ENCODE data around the gene DDX10. TPM values are rescaled to one million over a fixed set of nuclear protein-coding genes. Genes with fewer than 3 reads are reported as not detected.
"Not testable (repeated sequence)": the region's sequence is repeated elsewhere in the genome, so short reads cannot be mapped to it uniquely, and the experiment has no call there.

The DDX10 gene
- total RNA-seq, 2 donors from 2014 or later, result 15.7 to 17.1 TPM

DNA sequence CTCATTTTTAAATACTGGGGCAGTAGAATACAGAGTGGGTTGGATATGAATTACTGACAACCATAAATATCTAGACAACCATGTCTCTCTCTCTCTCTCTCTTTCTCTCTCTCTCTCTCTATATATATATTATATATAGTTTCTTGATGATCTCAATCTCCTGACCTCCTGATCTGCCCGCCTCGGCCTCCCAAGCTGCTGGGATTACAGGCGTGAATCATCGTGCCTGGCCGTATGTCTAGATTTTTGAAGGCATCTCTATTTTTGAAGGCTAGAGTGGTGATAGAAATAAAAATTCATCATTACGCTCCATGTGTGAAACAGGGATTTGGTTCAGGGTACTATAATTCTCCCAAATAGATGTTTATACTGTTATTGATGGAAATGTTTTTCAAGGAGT, 84.1 kb downstream of the DDX10 start:
- intact Hi-C loops (cut with DNase I, micrococcal nuclease), result no loop called here
- ATAC-seq (no peak), DNase-seq (no peak)

DNA sequence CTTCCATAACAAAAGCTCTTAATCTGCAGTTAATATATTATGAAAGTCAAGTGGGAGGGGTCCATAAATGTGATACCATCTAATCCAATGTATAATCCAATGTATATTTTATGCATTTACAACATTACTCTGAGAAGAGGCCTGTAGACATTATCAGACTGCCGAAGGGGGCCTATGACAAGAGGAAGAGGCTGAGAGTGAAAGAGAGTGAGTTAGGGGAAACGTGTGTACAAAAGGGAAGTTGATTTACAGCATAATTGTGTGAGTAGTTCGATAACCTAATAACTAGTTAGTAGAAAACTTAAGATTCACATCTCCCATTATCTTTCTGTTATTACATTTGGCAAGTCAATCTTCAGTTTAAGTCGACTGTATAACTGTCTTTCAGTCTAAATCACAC, 86.6 kb downstream of the DDX10 start:
- intact Hi-C loops (cut with DNase I, micrococcal nuclease), result no loop called here
- no peak for DNase-seq
- ATAC-seq, result no peak

DNA sequence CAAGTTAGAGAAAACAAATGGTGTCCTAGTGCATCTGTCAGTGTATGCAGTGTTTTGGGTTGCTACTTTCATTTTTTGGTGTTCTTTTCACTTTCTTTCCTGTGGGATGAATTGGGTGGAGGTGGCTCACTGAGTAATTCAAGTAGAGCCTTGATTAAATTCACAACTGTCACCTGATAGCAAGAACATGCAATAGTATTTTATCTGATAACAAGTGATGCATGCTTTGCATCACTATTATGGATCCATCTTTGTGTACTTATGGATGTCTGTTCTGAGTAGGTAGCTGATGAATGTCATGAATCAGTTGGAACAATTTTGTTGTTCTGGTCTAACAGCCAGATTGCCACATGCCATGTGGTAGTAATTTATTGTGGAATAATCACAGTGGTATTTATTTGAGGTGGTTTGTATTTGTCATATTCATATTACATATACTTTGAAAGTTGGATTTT, 87.5 kb downstream of the DDX10 start:
- intact Hi-C loops (cut with DNase I, micrococcal nuclease), result no loop called here
- DNase-seq (no peak), ATAC-seq (no peak)

DNA sequence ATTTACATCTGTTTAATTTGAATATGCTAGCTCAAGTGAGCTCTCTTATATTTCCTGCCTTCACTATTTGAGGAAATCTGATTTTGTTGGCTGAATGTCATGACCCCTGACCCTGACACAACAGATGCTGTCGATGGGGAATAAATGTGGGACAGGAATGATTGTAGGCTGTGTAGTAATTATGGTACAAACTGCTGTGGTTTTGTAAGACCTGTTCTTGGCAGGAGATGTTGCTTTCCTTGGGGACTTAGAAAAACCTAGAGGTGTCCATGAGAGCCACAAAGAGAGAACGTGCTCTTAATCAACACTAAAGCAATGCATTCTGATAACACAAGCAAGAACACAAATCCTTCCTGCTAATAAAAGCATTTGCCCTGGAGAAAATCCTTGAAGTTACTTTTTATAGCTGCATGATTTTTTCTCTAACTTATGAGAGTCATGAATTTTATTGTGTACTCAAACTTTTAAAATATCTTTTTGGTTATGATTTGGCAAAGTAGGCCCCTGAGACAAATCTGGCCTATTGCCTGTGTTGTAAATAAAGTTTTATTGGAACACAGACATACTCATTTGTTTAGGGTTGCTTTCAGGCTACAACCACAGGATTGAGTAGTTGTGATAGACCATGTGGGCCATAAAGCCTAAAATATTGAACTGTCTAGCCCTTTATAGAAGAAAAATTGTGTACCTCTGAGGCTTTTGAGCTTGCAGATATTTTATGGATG, 90.2 kb downstream of the DDX10 start:
- ATAC-seq, result no peak
- intact Hi-C loops (cut with DNase I, micrococcal nuclease), result no loop called here
- no peak for DNase-seq

DNA sequence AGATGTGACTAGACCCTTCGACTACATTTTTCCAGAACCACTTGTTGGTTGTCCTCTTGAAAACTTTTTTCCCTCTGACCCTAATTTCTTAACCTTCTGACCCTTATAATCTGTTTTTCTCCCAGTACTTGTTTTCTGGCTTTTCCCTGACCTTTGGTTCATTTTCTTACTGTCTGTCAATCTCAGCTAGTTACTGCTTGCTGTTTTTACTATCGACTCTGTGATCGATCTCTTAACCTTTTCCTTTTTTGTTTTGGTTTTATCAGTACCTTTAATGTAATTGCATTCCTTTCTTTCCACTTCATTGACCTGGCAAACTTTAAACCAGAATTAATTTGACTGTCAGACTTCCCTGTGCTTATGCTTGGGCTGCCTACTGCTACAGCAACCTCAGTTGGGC, 92.8 kb downstream of the DDX10 start:
- DNase-seq, result no peak
- no peak for ATAC-seq
- intact Hi-C loops (cut with DNase I, micrococcal nuclease), result no loop called here

DNA sequence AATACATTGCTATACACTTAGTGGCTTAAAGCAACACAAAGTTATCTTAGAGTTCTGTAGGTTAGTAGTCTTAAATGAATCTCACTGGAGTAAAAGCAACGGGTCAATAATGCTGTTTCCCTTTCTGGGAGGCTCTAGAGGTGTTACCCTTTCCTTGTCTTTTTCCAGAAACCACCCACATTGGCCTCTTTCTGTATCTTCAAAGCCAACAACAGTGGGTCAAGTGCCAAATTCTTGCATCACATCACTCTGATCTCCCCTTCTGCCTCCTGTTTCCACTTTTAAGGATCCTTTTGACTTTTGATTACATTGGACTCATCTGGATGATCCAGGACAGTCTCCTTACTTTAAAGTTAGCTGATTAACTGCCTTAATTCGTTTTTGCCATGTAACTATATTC, 93.6 kb downstream of the DDX10 start:
- no peak for DNase-seq
- intact Hi-C loops (cut with DNase I, micrococcal nuclease), result no loop called here
- no peak for ATAC-seq

DNA sequence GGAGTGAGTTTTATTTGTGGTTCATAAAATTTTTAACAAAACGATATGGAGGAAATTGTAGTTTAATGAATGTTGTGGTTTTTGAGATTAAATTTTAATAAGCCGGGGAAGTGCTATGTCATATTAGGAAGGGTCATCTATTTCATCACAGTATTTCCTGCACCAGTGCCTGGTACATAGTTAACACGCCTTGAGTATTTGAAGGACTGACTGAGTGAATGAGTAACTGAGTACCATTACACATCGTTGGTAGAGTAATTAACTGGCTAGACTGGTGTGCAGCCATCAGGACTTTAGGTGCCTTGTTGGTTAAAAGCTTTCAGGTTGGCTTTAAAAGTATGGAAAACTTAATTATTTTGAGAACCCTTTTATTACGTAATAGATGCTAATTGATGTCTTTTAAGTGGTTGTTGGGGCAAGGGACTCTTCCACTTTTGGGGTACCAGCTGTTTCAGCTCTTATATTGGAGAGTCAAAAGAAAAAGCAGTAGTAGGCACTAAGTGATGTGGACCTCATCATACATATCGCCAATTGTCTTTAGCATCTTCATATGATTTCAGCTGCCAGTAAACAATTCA, 101.8 kb downstream of the DDX10 start:
- DNase-seq (no peak), ATAC-seq (no peak)
- intact Hi-C loops (cut with DNase I, micrococcal nuclease), result no loop called here

DNA sequence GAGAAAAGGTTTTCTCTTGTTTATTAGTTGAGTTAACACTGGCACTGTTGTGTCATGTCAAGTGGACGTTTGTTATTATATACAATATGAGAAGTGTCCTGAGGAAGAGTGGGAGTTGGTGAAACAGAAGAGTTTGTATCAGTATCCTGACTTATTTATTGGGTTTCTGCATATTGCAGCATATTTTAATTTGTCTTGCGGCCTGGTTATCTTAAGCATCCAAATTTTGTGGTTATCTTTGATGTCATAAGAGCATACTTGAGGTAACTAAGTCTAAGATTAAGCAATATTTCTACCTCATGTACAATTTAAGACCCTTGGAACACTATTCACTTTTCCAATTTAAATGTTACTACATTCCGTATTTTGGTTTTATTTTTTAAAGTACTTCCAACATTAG, 103.5 kb downstream of the DDX10 start:
- ATAC-seq (no peak), DNase-seq (no peak)
- intact Hi-C loops (cut with DNase I, micrococcal nuclease), result no loop called here

DNA sequence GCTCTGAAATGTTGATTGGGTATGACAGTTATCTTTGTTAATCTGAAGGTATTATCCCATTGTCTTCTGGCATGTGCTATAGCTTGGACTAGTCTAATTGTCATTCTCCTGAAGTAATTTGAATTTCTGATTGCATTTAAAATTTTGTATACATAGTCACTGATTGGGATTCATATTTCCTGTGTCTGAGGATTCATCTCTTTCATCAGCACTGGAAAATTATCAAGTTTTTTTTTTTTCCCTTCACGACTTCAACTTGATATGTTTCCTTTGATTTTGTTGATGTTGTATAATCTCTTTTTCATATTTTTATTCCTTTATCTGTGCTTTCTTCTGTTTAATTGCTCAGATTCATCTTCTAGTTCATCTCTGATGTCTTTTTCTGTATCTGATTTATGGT, 104.1 kb downstream of the DDX10 start:
- DNase-seq (no peak), ATAC-seq (no peak)
- intact Hi-C loops (cut with DNase I, micrococcal nuclease), result no loop called here

DNA sequence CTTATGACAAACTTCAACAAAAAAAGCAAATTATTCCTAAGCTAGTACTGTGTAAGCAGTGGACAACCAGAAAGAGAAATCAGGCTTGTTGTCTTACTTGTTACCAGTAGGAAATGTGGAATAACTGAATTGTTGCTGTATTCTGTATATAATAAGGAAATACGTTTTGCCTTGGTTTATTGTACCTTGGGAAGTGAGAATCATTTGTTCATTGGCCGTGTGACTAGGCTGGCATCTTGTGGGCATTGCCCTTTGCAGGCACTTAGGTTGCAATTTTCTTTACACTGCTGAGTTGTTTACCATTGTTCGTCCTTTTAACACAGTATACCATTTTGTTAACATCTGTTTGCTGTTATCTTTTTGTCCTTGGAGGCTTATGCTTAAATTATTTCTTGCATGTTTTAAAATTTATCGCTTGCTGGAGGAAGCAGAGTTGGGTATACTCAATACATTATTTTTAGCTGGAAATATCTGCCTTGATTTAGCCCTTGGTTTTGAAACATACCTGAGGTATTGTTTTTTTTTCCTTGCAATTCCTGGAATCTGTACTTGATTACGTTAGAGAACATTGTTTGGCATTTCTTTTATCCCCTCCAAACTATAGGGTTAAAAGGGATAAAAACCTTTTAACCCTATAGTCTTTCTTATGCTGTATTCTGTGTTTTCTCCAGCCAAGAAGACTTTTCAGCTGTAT, 109.3 kb downstream of the DDX10 start:
- DNase-seq, result no peak
- intact Hi-C loops (cut with DNase I, micrococcal nuclease), result no loop called here
- ATAC-seq, result peak; percentile 63

DNA sequence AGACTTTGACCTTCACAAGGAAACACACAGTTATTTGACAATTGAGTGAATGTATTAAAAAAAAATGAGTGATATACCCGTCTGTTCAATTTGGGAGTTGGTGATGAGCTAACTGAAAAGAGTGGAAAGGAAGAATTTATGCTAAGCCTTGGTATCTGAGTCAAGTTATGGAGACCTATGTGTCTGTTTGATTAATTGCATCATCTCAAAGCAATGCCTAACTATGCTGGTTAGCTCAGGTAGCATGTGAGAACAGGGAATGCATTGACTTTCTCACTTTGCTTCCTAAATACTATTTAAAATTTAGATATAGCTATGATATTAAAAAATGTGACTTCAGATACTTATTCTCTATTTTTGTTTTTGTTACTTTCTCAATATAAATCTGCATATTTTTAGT, 110.5 kb downstream of the DDX10 start:
- intact Hi-C loops (cut with DNase I, micrococcal nuclease), result no loop called here
- ATAC-seq (no peak), DNase-seq (no peak)

DNA sequence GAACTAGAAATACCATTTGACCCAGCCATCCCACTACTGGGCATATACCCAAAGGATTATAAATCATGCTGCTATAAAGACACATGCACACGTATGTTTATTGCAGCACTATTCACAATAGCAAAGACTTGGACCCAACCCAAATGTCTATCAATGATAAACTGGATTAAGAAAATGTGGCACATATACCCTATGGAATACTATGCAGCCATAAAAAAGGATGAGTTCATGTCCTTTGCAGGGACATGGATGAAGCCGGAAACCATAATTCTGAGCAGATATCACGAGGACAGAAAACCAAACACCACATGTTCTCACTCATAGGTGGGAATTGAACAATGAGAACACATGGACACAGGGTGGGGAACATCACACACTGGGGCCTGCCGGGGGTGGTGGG, 114.3 kb downstream of the DDX10 start:
- ATAC-seq; intact Hi-C loops (cut with DNase I, micrococcal nuclease); DNase-seq: not testable (repeated sequence)

DNA sequence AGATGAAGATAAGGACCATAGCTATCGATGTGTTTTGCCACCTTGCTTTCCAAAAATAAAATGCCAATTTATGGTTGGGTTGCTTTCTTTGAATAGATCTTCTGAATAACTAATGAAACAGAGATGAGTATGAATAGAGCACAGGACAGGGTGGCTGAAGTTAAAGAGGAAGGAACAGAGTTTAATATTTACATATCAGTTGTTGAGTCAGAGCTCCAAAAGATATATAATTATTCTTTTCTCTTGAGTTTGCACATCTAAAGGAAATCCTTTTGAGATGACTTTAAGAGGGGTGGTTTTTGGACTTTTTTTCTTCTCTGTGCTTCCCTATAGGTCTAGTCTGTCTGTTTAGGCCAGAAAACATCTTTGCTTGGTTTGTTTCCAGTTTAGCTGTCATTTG, 115.2 kb downstream of the DDX10 start:
- intact Hi-C loops (cut with DNase I, micrococcal nuclease), result no loop called here
- ATAC-seq (no peak), DNase-seq (no peak)

DNA sequence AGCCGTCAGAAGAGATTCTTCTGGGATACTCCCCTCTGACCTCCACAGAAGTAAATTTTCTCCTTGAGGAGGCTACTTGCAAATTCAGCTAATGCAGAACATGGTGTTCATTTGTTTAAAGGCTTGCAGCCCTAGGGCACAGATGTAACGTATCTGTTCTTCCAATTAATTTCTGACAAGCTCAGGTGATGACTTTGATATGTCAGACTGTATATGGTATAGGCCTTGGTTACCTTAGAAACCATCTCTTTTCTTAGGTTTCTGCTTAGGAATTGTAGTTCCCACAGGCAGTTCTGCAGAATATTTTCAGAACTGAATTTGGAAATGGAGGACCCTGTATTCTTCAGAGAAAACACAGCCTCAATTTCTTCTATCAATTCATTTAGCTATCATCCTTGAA, 117.1 kb downstream of the DDX10 start:
- intact Hi-C loops (cut with DNase I, micrococcal nuclease), result no loop called here
- no peak for ATAC-seq
- DNase-seq, result no peak

DNA sequence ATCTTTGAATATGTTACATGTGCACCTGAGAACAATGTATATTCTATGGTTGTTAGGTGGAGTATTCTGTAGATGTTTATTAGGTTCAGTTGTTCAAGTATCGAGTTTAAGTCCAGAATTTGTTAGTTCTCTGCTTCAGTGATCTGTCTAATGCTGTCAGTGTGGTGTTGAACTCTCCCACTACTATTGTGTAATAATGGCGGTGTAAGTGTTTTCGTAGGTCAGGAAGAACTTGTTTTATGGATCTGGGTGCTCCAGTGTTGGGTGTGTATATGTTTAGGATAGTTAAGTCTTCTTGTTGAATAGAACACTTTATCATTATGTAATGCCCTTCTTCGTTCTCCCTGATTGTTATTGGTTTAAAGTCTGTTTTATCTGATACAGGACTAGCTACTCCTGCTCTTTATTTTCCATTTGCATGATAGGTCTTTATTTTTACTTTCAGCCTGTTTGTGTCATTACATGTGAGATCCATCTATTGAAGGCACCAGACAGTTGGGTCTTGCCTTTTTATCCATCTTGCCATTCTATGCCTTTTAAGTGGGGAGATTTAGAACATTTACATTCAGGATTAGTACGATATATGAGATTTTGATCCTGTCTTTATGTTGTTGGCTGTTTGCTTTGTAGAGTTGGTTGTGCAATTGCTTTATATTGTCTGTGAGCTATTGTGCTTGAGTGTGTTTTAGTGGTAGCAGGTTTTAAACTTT, 121.6 kb downstream of the DDX10 start:
- intact Hi-C loops (cut with DNase I, micrococcal nuclease), result no loop called here
- no peak for DNase-seq
- peak; percentile 58 for ATAC-seq

DNA sequence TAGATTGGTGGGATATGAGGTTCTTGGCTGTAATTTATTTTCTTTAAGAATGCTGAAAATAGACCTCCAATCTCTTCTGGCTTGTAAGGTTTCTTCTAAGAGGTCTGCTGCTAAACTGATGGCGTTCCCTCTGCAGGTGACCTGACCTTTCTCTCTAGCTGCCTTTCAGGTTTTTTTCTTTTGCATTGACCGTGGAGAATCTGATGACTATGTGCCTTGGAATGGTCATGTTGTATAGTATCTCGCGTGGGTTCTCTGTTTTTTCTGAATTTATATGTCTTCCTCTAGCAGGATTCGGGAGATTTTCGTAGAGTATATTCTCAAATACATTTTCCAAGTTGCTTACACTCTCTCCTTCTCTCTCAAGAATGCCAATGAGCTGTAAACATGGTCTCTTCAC, 122.2 kb downstream of the DDX10 start:
- intact Hi-C loops (cut with DNase I, micrococcal nuclease), result no loop called here
- DNase-seq (no peak), ATAC-seq (no peak)

DNA sequence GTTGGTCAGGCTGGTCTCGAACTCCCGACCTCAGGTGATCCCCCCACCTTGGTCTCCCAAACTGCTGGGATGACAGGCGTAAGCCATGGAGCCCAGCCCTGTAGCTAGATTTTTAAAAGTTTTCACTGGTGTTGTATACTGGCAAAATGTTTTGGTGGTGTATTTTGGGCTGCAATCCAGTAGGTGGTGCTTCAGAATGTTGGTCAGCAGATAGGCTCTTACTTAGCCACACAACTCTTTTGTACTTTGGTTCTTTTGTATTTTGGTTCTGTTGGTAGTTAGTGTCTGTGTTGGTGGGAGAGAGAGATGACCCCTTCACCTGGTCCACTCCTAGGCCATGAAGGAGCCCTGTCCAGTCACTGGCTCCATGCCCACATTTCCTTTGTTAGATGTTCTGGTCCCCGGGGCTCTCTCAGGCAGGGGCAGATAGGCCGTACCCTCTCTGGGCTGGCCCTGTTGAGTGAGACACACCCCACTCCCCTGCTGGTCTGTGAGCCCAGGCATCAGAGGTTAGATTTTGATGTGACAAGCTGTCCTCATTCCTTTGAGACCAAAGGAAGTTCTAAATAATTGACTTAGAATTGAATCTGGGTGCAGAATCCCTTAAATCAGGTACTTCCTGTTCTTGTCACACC, 123.8 kb downstream of the DDX10 start:
- no peak for DNase-seq
- no peak for ATAC-seq
- intact Hi-C loops (cut with DNase I, micrococcal nuclease), result no loop called here

DNA sequence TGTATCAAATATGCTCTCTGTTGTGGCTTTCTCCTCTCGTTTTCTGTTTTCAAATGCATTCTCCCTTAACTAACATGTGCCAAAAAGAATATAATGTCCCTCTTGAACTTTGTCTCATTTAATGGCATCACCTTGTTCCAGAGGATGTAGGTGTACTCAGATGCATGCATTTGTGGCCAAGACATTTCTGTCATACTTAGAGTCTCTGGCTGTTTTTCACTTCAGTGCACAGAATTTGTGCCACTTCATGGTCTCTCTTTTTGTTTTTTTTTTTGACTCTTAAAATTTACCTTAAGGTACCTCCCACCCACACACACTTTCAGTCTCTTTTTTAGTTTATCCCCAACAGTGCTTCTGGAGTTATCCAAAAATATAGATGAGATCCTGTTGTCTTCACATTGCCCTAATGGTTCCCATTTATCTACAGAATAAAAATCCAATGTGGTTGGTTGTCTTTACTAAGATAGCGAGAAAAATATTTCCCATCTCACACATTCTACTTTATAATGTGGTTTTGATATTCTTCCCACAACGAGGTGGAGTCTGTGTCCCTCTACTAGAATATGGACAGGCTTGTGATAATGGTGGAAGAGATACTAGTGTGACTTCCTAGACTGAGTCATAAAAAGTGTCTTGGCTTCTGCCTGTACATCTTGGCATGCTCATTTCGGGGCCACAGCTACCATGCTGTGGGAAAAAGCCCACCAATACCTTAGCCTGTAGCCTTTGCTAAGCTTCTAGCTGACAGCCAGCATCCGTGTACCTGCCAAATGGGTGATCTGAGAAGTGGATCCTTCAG, 125.8 kb downstream of the DDX10 start:
- ATAC-seq (no peak), DNase-seq (no peak)
- intact Hi-C loops (cut with DNase I, micrococcal nuclease), result no loop called here

DNA sequence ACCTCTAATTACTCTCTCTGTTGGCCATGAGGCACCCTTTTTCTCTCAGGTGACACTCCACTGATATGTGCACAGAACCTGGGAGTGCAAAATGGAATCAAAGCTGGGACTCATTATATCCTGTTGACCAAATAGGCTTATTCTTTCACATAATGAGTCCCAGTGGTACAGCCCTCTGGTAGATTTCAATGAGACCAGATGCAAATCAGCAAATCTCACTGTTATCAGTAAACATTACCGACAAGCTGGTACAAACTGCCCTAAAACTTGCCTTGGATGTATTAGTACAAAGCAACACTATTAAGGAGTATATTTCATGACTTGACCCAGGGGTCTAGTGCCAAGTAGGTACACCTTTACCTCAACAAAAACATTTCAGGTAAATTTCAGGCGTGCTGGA, 128.3 kb downstream of the DDX10 start:
- ATAC-seq (no peak), DNase-seq (no peak)
- intact Hi-C loops (cut with DNase I, micrococcal nuclease), result no loop called here
